Endothelial cell of umbilical vein (primary cell): ENCODE measurements around the gene ANKRD13B. TPM values are rescaled to one million over a fixed set of nuclear protein-coding genes. Genes with fewer than 3 reads are reported as not detected.

Experiments
- BruUV-seq: library from RNA; stranded (reverse); fragments of 400-500 nt; replicated peaks from 2 replicates; lab custom pipeline; 2021; lab: Mats Ljungman, UMichigan
- CTCF ChIA-PET: fragments of 300-600, 350-600 bp; sonication (Branson Sonifier 250); formaldehyde crosslinking; loops from one replicate; lab custom pipeline; 2021; ENCODE audit warnings: antibody characterized with exemption, inconsistent platforms; lab: Charles Lee
- POLR2A ChIA-PET: fragments of 300-600, 350-600 bp; sonication (Branson Sonifier 250); formaldehyde crosslinking; loops from one replicate; lab custom pipeline; 2021; ENCODE audit warnings: antibody characterized with exemption, inconsistent platforms; lab: Charles Lee
- DNase-seq: peaks from one replicate; pipeline ENCODE4 v3.0.0-alpha.2; 2011; ENCODE audit warnings: low read depth, low spot score
- FAIRE-seq: peaks from 2 replicates; lab custom pipeline; 2011; peaks lifted over from hg19 to GRCh38; lab: Jason Lieb, UNC
- H2AFZ ChIP-seq: 2 replicates; pipeline ENCODE4 v1.6.0; 2012; ENCODE audit warnings: low read depth, low read length, control low read depth, inconsistent platforms
- H3K27ac ChIP-seq: 2 replicates; pipeline ENCODE4 v1.5.1; 2011; ENCODE audit warnings: low read depth, mild to moderate bottlenecking, control low read depth, low read length, moderate library complexity; ENCODE audit not compliant: insufficient read depth
- H3K27me3 ChIP-seq, 2 experiments: 2 replicates each; pipeline versions ENCODE4 v1.6.0 to v1.6.1; 2011; ENCODE audit warnings: low read length in 2 of 2, mixed read lengths in 1 of 2; ENCODE audit not compliant: control insufficient read depth in 2 of 2, insufficient read depth in 2 of 2
- H3K36me3 ChIP-seq, 2 experiments: 2 replicates in 1 of 2; 3 replicates in 1 of 2; pipeline ENCODE4 v1.5.1; 2011; ENCODE audit warnings: low read length in 2 of 2, mild to moderate bottlenecking in 1 of 2, moderate library complexity in 1 of 2; ENCODE audit not compliant: control insufficient read depth in 2 of 2, insufficient read depth in 2 of 2; ENCODE audit errors: extremely low read depth in 1 of 2
- H3K4me1 ChIP-seq: 3 replicates; pipeline ENCODE4 v1.5.1; 2011; ENCODE audit warnings: mild to moderate bottlenecking, low read length; ENCODE audit not compliant: control insufficient read depth, insufficient read depth; ENCODE audit errors: extremely low read depth
- H3K4me2 ChIP-seq: 2 replicates; pipeline ENCODE4 v1.6.1; 2011; ENCODE audit warnings: low read length, control low read depth, mixed read lengths; ENCODE audit not compliant: insufficient read depth
- H3K4me3 ChIP-seq, 3 experiments: fragments of 200-600 bp in 1 of 3; sonication (generic), shearing (Covaris generic) in 1 of 3; replicated peaks in 1 of 3; 2 replicates each; pipeline ENCODE4 v1.5.1; 2011 to 2016; ENCODE audit warnings: control low read depth in 3 of 3, low read length in 3 of 3, mild to moderate bottlenecking in 2 of 3, inconsistent platforms in 1 of 3, low read depth in 1 of 3, moderate library complexity in 1 of 3; ENCODE audit not compliant: insufficient read depth in 1 of 3
- H3K79me2 ChIP-seq: 2 replicates; pipeline ENCODE4 v1.6.0; 2012; ENCODE audit warnings: low read length, inconsistent platforms; ENCODE audit not compliant: control insufficient read depth, insufficient read depth
- H3K9ac ChIP-seq: replicated peaks from 2 replicates; pipeline ENCODE3; 2011; ENCODE audit warnings: low read length, control low read depth; ENCODE audit not compliant: insufficient read depth; ENCODE audit errors: extremely low read depth
- H3K9me1 ChIP-seq: replicated peaks from 3 replicates; pipeline ENCODE4 v1.6.0; 2011; ENCODE audit warnings: mild to moderate bottlenecking, low read length; ENCODE audit not compliant: control insufficient read depth, insufficient read depth; ENCODE audit errors: extremely low read depth
- H3K9me3 ChIP-seq: replicated peaks from 2 replicates; pipeline ENCODE4 v1.5.1; 2012; ENCODE audit warnings: low read length, inconsistent platforms; ENCODE audit not compliant: control insufficient read depth, insufficient read depth
- H4K20me1 ChIP-seq: replicated peaks from 2 replicates; pipeline ENCODE3; 2011; ENCODE audit warnings: mild to moderate bottlenecking, low read length; ENCODE audit not compliant: control insufficient read depth, insufficient read depth; ENCODE audit errors: extremely low read depth
- EZH2 ChIP-seq: IDR thresholded peaks from 2 replicates; pipeline ENCODE4 v1.6.1; 2012; ENCODE audit warnings: borderline replicate concordance, low read depth, mild to moderate bottlenecking, moderate library complexity, low read length, inconsistent platforms; ENCODE audit not compliant: severe bottlenecking
- FOS ChIP-seq: IDR thresholded peaks from 2 replicates; pipeline ENCODE4 v1.6.1; 2011; ENCODE audit warnings: mild to moderate bottlenecking, low read length, moderate library complexity, borderline replicate concordance; ENCODE audit not compliant: insufficient read depth
- GATA2 ChIP-seq: IDR thresholded peaks from 2 replicates; pipeline ENCODE4 v1.7.0; 2011; ENCODE audit warnings: low read depth, mild to moderate bottlenecking, moderate library complexity, mixed read lengths, low read length; ENCODE audit not compliant: insufficient read length, insufficient read depth
- JUN ChIP-seq: IDR thresholded peaks from 2 replicates; pipeline ENCODE4 v1.6.1; 2011; ENCODE audit warnings: borderline replicate concordance, low read depth; ENCODE audit not compliant: insufficient read length, insufficient read depth
- MYC ChIP-seq: IDR thresholded peaks from one replicate; pipeline ENCODE4 v1.6.1; 2011; ENCODE audit warnings: mild to moderate bottlenecking, low read depth, low read length
- POLR2A ChIP-seq: IDR thresholded peaks from 2 replicates; pipeline ENCODE4 v1.6.1; 2012; ENCODE audit warnings: low read depth, mild to moderate bottlenecking, control low read depth, low read length
- POLR2AphosphoS5 ChIP-seq: IDR thresholded peaks from 2 replicates; pipeline ENCODE4 v1.6.1; 2012; ENCODE audit warnings: low read depth, mild to moderate bottlenecking, control low read depth, low read length, moderate library complexity; ENCODE audit not compliant: insufficient read depth
- dilution Hi-C: fragments of 300-500 bp; cut with MboI; formaldehyde crosslinking; loops from one replicate; pipeline ENCODE4 v1.15.0; 2019; ENCODE audit warnings: low sequenced_read_pairs; ENCODE audit not compliant: extremely low pct_ligation_motif_present
- intact Hi-C: fragments of 100-400 bp; cut with micrococcal nuclease; formaldehyde crosslinking; loops from one replicate; pipeline ENCODE4 v1.10.0; 2022
- polyA plus RNA-seq, 4 experiments: library from polyadenylated mRNA; depleted of rRNA in 3 of 4; stranded (reverse) in 3 of 4; unstranded in 1 of 4; fragments of >200 nt; gene quantifications; 2 replicates each; pipeline versions ENCODE4 v1.2.1 to v1.2.3, GENCODE V29; 2011 to 2012; ENCODE audit warnings: missing spikeins in 1 of 4
- total RNA-seq: library from RNA; stranded (reverse); gene quantifications from 2 replicates; pipeline ENCODE4 v1.2.3, GENCODE V29; 2021
- TF ChIP-seq, protein P1 (sequence below), 2 donors: IDR thresholded peaks; 1 replicate in 1 of 2; 2 replicates in 1 of 2; pipeline ENCODE4 v1.5.1; 2011; ENCODE audit warnings: low read length in 2 of 2, mild to moderate bottlenecking in 2 of 2, moderate library complexity in 2 of 2, control low read depth in 1 of 2, inconsistent platforms in 1 of 2, low read depth in 1 of 2; ENCODE audit not compliant: insufficient read depth in 1 of 2; ENCODE audit errors: extremely low read depth in 1 of 2
- TF ChIP-seq, protein P2 (sequence below): IDR thresholded peaks from 2 replicates; pipeline ENCODE4 v1.6.1; 2011; ENCODE audit not compliant: insufficient read depth, insufficient read length

The ANKRD13B gene
- total and polyA plus RNA-seq, 2 donors (not counting 3 experiments of a cell fraction or from before 2014, with no cell fraction given), result 21.1 to 23.2 TPM

DNA sequence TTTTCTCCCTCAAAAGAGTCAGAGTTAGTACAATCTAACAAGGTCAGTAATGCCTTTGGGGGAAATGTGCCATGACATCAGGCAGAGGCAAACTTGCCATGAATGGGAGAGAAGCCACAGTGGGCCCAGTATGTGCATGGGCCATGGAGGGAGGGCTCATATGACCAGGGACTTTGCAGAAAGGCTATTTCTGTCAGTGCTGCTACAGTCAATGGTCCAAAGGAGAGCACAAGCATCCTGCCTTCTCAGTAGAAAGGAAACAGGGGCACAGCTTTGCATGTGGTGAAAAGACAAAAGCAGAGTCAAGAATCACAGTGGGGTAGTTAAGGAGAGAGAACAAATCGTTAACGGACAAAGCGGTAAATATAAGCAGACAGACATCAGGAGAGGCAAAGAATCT, 41.0 kb downstream of the ANKRD13B start:
- Histone ChIP-seq H3K27me3 (no peaks in the 10 kb centered on the region), H3K9me3 (no peaks in the 10 kb centered on the region), H3K4me3 (no peak overlapping the region), H3K79me2 (peaks cover 3% of the 10 kb centered on the region), H3K36me3 (peaks cover 18 to 35% of the 10 kb centered on the region in 2 experiments), H3K9me1 (no peaks in the 10 kb centered on the region), H3K4me2 (no peak overlapping the region), H3K4me1 (peaks cover 1% of the 10 kb centered on the region), H3K9ac (no peak overlapping the region), H2AFZ (no peak overlapping the region), H4K20me1 (no peaks in the 10 kb centered on the region), H3K27ac (no peak overlapping the region)
- POLR2A ChIA-PET, result no interaction called here
- intact Hi-C loops (no loop called here), dilution Hi-C loops (no loop called here)
- CTCF ChIA-PET, result interaction anchor here (0.7 to 0.9 kb wide), 3 partner anchors 16 to 297 kb away, joined by 3 to 6 read pairs (median 3); no protein-coding TSS in a partner anchor
- no TSS peak for BruUV-seq
- DNase-seq (no peak), FAIRE-seq (no peak)
- no peak for TF ChIP-seq EZH2
- TF ChIP-seq, protein P1, sequence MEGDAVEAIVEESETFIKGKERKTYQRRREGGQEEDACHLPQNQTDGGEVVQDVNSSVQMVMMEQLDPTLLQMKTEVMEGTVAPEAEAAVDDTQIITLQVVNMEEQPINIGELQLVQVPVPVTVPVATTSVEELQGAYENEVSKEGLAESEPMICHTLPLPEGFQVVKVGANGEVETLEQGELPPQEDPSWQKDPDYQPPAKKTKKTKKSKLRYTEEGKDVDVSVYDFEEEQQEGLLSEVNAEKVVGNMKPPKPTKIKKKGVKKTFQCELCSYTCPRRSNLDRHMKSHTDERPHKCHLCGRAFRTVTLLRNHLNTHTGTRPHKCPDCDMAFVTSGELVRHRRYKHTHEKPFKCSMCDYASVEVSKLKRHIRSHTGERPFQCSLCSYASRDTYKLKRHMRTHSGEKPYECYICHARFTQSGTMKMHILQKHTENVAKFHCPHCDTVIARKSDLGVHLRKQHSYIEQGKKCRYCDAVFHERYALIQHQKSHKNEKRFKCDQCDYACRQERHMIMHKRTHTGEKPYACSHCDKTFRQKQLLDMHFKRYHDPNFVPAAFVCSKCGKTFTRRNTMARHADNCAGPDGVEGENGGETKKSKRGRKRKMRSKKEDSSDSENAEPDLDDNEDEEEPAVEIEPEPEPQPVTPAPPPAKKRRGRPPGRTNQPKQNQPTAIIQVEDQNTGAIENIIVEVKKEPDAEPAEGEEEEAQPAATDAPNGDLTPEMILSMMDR (IDR thresholded peaks at IDR 0.05; ENCODE audit: extremely low read depth in 1 of 2, insufficient read depth in 1 of 2, low read depth in 1 of 2, low read length in 2 of 2), result no peak
- TF ChIP-seq GATA2, result no peak
- TF ChIP-seq POLR2AphosphoS5, result no peak
- TF ChIP-seq JUN, result no peak
- no peak for TF ChIP-seq POLR2A
- no peak for TF ChIP-seq MYC
- TF ChIP-seq, protein P2, sequence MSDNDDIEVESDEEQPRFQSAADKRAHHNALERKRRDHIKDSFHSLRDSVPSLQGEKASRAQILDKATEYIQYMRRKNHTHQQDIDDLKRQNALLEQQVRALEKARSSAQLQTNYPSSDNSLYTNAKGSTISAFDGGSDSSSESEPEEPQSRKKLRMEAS, result no peak
- no peak for TF ChIP-seq FOS
